Natural killer cell (primary cell): ENCODE results near the gene CIZ1. TPM values are rescaled to one million over a fixed set of nuclear protein-coding genes. Genes with fewer than 3 reads are reported as not detected.

Source experiments
- ATAC-seq, 3 donors: fragments of 150-1000 bp in 2 of 3; fragments of 200-7000 bp in 1 of 3; cut with Tn5 transposase; 1 replicate in 1 of 3; 2 replicates in 2 of 3; pipeline ENCODE4 v1.10.0; 2021; ENCODE audit warnings: mild to moderate bottlenecking in 2 of 3, moderate library complexity in 2 of 3
- DNase-seq, 2 donors: peaks; one replicate each; pipeline versions ENCODE4 v3.0.0 to v3.0.0-alpha.2; 2013 to 2021; ENCODE audit warnings: mixed read lengths in 1 of 2
- H3K27ac ChIP-seq: one replicate; pipeline ENCODE4 v1.5.1; 2013; ENCODE audit warnings: mild to moderate bottlenecking, low read length
- H3K27me3 ChIP-seq: one replicate; pipeline ENCODE4 v1.6.1; 2013; ENCODE audit warnings: low read length; ENCODE audit not compliant: control insufficient read depth, insufficient read depth
- H3K36me3 ChIP-seq: one replicate; pipeline ENCODE4 v1.6.1; 2013; ENCODE audit warnings: low read length; ENCODE audit not compliant: control insufficient read depth, insufficient read depth
- H3K4me1 ChIP-seq: one replicate; pipeline ENCODE4 v1.6.1; 2013; ENCODE audit warnings: low read length; ENCODE audit not compliant: control insufficient read depth, insufficient read depth
- H3K4me3 ChIP-seq: one replicate; pipeline ENCODE4 v1.5.1; 2013; ENCODE audit warnings: low read length
- H3K9me3 ChIP-seq: one replicate; pipeline ENCODE4 v1.6.1; 2013; ENCODE audit warnings: low read length; ENCODE audit not compliant: control insufficient read depth, insufficient read depth
- H3K27ac Mint-ChIP-seq, 2 donors: one replicate each; pipeline ENCODE4 v1.8.0; 2022; ENCODE audit warnings: mild to moderate bottlenecking in 2 of 2, mixed read lengths in 2 of 2, moderate library complexity in 1 of 2
- H3K27me3 Mint-ChIP-seq, 2 donors: one replicate each; pipeline ENCODE4 v1.8.0; 2022; ENCODE audit warnings: low read depth in 2 of 2, mixed read lengths in 2 of 2
- H3K36me3 Mint-ChIP-seq: one replicate; pipeline ENCODE4 v1.8.0; 2022; ENCODE audit warnings: mixed read lengths
- H3K4me1 Mint-ChIP-seq, 2 donors: one replicate each; pipeline ENCODE4 v1.8.0; 2022; ENCODE audit warnings: mixed read lengths in 2 of 2
- H3K4me3 Mint-ChIP-seq: one replicate; pipeline ENCODE4 v1.8.0; 2022; ENCODE audit warnings: mild to moderate bottlenecking, moderate library complexity, mixed read lengths
- H3K9me3 Mint-ChIP-seq, 2 donors: one replicate each; pipeline ENCODE4 v1.8.0; 2022; ENCODE audit warnings: mixed read lengths in 2 of 2
- CTCF ChIP-seq: fragments of 200-600 bp; IDR thresholded peaks from one replicate; pipeline ENCODE4 v1.8.0; 2022; ENCODE audit warnings: antibody characterized with exemption
- WGBS: methylation state at CpG from one replicate; pipeline ENCODE4 v1.1.7; 2013; ENCODE audit warnings: missing lambda C conversion rate; ENCODE audit not compliant: insufficient coverage; 5-methylcytosine and 5-hydroxymethylcytosine counted together
- intact Hi-C: fragments of 100-400 bp; cut with micrococcal nuclease; formaldehyde crosslinking; loops from one replicate; pipeline ENCODE4 v1.14.2; 2022
- total RNA-seq, 4 donors: library from RNA; stranded (reverse); fragments of 120-200 nt in 1 of 4; gene quantifications; one replicate each; pipeline versions ENCODE4 v1.2.3 to v1.2.4, GENCODE V29; 2013 to 2022

The CIZ1 gene
- total RNA-seq, 3 donors from 2014 or later (not counting 1 experiment from before 2014, with no cell fraction given), result 152 to 165 (median 159) TPM

- Histone ChIP-seq H3K27me3 (no peaks in the 10 kb centered on the region), H3K36me3 (peaks cover 22% of the 10 kb centered on the region), H3K4me1 (peaks cover 27% of the 10 kb centered on the region), H3K9me3 (no peaks in the 10 kb centered on the region), H3K4me3 (no peak overlapping the region), H3K27ac (no peak overlapping the region)
- H3K27me3 Mint-ChIP-seq, result no peaks in the 10 kb centered on the region
- no peak overlapping the region for H3K4me3 Mint-ChIP-seq
- DNase-seq, result peak; percentile 98
- no peaks in the 10 kb centered on the region for H3K9me3 Mint-ChIP-seq
- peak overlapping the region; percentile 69 for H3K27ac Mint-ChIP-seq
- H3K36me3 Mint-ChIP-seq, result no peaks in the 10 kb centered on the region
- 21% methylated on average over 27 of the region's 27 CpGs for WGBS
- intact Hi-C loops, result loop anchor here (1.0 to 5.0 kb wide), 2 partner anchors 10 to 176 kb away; no protein-coding TSS in a partner anchor
- TF ChIP-seq CTCF, result peak; percentile 100
- peak; percentile 93 to 99 (median 96) for ATAC-seq
- H3K4me1 Mint-ChIP-seq, result peaks cover 6 to 11% of the 10 kb centered on the region in 2 donors
Observed at GRCh38 chr9:128117613-128118471, 73.5 kb downstream of the CIZ1 start.

GRCh38 chr9:128116104-128117083 lies 75.0 kb downstream of the CIZ1 start:
- no peaks in the 10 kb centered on the region for H3K27me3 ChIP-seq
- 92% methylated on average over 16 of the region's 16 CpGs for WGBS
- TF ChIP-seq CTCF, result no peak
- H3K4me1 Mint-ChIP-seq, result peaks cover 6 to 11% of the 10 kb centered on the region in 2 donors
- H3K9me3 Mint-ChIP-seq, result no peaks in the 10 kb centered on the region
- peaks cover 27% of the 10 kb centered on the region for H3K4me1 ChIP-seq
- no peak overlapping the region for H3K4me3 ChIP-seq
- H3K9me3 ChIP-seq, result no peaks in the 10 kb centered on the region
- intact Hi-C loops, result loop anchor here (1.0 to 5.0 kb wide), 2 partner anchors 12 to 174 kb away; no protein-coding TSS in a partner anchor
- no peak for ATAC-seq
- no peak overlapping the region for H3K27ac Mint-ChIP-seq
- H3K4me3 Mint-ChIP-seq, result no peak overlapping the region
- peaks cover 10% of the 10 kb centered on the region for H3K36me3 ChIP-seq
- H3K36me3 Mint-ChIP-seq, result no peaks in the 10 kb centered on the region
- DNase-seq, result no peak
- H3K27me3 Mint-ChIP-seq, result no peaks in the 10 kb centered on the region
- peak overlapping the region; percentile 41 for H3K27ac ChIP-seq

Other genes with a start within 250 kb of the CIZ1 start
- 10 to 100 TPM; 10.3 to 36.0 (median 28.2) TPM for gene EEIG1, start 210.6 kb downstream of the CIZ1 start, total RNA-seq
- 10 to 100 TPM; 11.9 to 12.6 (median 12.1) TPM for gene NAIF1, start 124.3 kb downstream of the CIZ1 start, total RNA-seq
- gene SLC25A25, start 123.3 kb downstream of the CIZ1 start, total RNA-seq, result 10 to 100 TPM; 16.8 to 19.1 (median 18.9) TPM
- 10 to 100 TPM; 43.4 to 57.0 (median 53.3) TPM for gene PTGES2, start 63.8 kb downstream of the CIZ1 start, total RNA-seq
- under 1 TPM in 2 of 3 donors, not detected in 1; 0.82 to 0.99 TPM for gene LCN2, start 42.1 kb downstream of the CIZ1 start, total RNA-seq
- 10 to 100 TPM; 61.8 to 74.0 (median 69.3) TPM for gene BBLN, start 31.3 kb downstream of the CIZ1 start, total RNA-seq
- gene DNM1, start 11.8 kb upstream of the CIZ1 start, total RNA-seq, result 1 to 10 TPM; 1.4 to 8.1 (median 2.6) TPM
- 100 to 1,000 TPM in 1 of 3 donors, 10 to 100 TPM in 2; 78.0 to 101 (median 90.9) TPM for gene GOLGA2, start 84.4 kb upstream of the CIZ1 start, total RNA-seq
- 1 to 10 TPM; 6.3 to 9.3 (median 8.4) TPM for gene SWI5, start 84.7 kb upstream of the CIZ1 start, total RNA-seq
- gene TRUB2, start 130.9 kb upstream of the CIZ1 start, total RNA-seq, result 10 to 100 TPM in 2 of 3 donors, 1 to 10 TPM in 1; 8.8 to 12.0 (median 11.3) TPM
- gene COQ4, start 131.3 kb upstream of the CIZ1 start, total RNA-seq, result 10 to 100 TPM; 28.2 to 34.5 (median 30.4) TPM
- 10 to 100 TPM in 2 of 3 donors, 1 to 10 TPM in 1; 7.7 to 12.3 (median 11.2) TPM for gene SLC27A4, start 149.0 kb upstream of the CIZ1 start, total RNA-seq
- 10 to 100 TPM; 39.4 to 47.8 (median 46.7) TPM for gene URM1, start 179.8 kb upstream of the CIZ1 start, total RNA-seq
- gene CERCAM, start 229.3 kb upstream of the CIZ1 start, total RNA-seq, result 10 to 100 TPM; 11.5 to 29.6 (median 24.2) TPM